Measurements from ENCODE around the gene GJB5. TPM values are rescaled to one million over a fixed set of nuclear protein-coding genes. Genes with fewer than 3 reads are reported as not detected.

GJB5 gene
- total RNA-seq, 1 donor from 2014 or later, result not detected

DNA sequence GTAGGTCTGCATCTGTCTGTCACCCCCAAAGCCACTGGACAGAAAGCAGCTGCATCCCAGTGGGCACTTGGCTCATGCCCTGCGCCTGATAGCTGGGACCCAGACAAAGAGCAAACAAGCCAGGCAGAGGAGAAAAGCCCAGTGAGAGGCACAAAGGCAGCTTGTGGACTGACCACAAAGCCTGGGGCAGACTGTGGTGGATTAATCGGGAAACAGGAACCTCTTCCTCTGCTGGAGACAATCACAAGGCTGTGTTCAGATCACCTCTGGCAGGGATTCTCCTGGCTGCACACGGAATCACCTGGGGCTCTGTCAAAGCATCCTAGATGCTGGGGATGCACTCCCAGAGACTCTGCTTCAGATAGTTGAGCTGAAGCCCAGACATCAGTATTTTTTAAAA, 15.2 kb upstream of the GJB5 start:
- TF ChIP-seq, protein P1, sequence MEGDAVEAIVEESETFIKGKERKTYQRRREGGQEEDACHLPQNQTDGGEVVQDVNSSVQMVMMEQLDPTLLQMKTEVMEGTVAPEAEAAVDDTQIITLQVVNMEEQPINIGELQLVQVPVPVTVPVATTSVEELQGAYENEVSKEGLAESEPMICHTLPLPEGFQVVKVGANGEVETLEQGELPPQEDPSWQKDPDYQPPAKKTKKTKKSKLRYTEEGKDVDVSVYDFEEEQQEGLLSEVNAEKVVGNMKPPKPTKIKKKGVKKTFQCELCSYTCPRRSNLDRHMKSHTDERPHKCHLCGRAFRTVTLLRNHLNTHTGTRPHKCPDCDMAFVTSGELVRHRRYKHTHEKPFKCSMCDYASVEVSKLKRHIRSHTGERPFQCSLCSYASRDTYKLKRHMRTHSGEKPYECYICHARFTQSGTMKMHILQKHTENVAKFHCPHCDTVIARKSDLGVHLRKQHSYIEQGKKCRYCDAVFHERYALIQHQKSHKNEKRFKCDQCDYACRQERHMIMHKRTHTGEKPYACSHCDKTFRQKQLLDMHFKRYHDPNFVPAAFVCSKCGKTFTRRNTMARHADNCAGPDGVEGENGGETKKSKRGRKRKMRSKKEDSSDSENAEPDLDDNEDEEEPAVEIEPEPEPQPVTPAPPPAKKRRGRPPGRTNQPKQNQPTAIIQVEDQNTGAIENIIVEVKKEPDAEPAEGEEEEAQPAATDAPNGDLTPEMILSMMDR (IDR thresholded peaks at IDR 0.05), result no peak
- intact Hi-C loops (cut with micrococcal nuclease), result no loop called here
- DNase-seq (no peak), ATAC-seq (ENCODE audit: low read depth) (no peak)
- Mint-ChIP-seq H3K27ac (no peak overlapping the region), H3K36me3 (ENCODE audit: low read depth) (no peaks in the 10 kb centered on the region), H3K9me3 (no peaks in the 10 kb centered on the region), H3K4me1 (no peaks in the 10 kb centered on the region), H3K27me3 (peaks cover 11% of the 10 kb centered on the region), H3K4me3 (no peak overlapping the region)
- ChIA-PET CTCF (no interaction called here), POLR2A (no interaction called here)

DNA sequence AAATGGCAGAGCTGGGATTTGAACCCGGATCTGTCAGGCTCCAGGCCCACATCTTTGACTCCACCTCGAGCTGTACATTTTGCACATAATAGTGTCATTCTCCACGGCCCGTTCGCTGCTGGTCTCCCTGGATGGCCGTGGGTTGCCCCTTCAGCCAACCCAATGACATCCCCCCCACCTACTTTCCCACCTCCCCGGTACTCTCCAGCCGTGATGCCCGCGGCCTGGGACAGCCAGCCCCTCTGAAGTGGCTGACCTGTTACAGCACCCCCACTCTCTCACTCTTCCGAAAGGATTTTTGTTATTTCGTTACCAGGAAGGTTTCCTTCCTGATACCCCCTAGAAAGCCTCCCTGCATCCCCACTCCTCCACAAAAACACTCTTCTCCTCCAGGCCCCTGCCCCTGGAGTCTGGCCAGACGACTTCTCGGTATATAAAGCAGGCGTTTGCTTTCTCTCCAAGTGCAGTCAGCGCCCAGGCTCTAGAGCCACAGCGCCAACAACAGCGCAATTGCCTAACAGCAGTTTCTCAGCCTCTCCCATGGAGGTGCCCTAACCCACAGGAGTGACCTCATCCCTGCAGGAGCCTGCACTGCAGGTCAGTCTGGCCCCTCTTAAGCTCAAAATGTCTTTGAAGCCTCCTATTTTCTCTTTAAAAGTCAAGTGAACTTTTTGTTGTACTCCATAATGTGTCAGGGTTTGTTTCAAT, 14.5 kb upstream of the GJB5 start:
- ATAC-seq (ENCODE audit: low read depth), result no peak
- Mint-ChIP-seq H3K27ac (no peak overlapping the region), H3K36me3 (ENCODE audit: low read depth) (no peaks in the 10 kb centered on the region), H3K27me3 (peaks cover 11% of the 10 kb centered on the region), H3K4me1 (no peaks in the 10 kb centered on the region), H3K9me3 (no peaks in the 10 kb centered on the region), H3K4me3 (no peak overlapping the region)
- no peak for DNase-seq
- ChIA-PET POLR2A (no interaction called here), CTCF (no interaction called here)
- TF ChIP-seq, protein P1 (IDR thresholded peaks at IDR 0.05), result no peak
- intact Hi-C loops (cut with micrococcal nuclease), result no loop called here

DNA sequence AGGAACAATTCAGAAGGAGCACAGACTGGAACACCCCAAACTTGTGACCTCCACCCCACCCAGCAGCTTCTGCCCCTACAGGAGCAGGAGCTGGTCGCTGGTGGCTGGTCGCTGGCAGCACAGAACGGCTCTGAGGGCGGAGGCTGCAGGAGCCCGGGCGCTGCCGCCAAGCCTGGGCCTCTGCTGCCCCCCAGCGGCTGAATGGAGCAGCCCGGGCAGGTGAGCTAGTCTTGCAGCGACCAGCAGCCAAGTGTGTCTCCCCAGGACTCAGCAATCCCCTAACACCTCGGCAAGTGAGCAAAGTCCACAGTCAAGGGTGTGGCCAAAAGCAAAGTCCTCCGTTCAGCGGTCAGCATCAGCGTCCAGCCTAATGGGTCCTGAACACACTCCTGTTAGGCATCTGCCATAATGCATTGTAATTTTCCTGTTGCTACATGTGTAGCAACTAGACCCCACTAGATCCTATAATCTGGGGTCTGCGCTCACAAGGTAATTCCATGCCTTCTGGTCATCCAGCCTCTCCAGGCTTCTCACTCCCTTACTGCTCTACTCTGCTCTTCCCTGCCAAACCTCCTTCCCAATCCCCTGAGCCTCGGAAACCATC, 12.1 kb upstream of the GJB5 start:
- ChIA-PET POLR2A (no interaction called here), CTCF (interaction anchor here (0.8 to 2.9 kb wide), 8 partner anchors 9 to 1112 kb away, joined by 3 to 36 read pairs (median 4); no protein-coding TSS in a partner anchor)
- no peak overlapping the region for H3K27ac Mint-ChIP-seq
- H3K4me3 Mint-ChIP-seq, result no peak overlapping the region
- DNase-seq (peak; percentile 76), ATAC-seq (ENCODE audit: low read depth) (peak; percentile 80)
- H3K9me3 Mint-ChIP-seq, result no peaks in the 10 kb centered on the region
- H3K36me3 Mint-ChIP-seq (ENCODE audit: low read depth), result no peaks in the 10 kb centered on the region
- TF ChIP-seq, protein P1 (IDR thresholded peaks at IDR 0.05), result no peak
- H3K27me3 Mint-ChIP-seq, result peaks cover 15% of the 10 kb centered on the region
- no peaks in the 10 kb centered on the region for H3K4me1 Mint-ChIP-seq
- intact Hi-C loops (cut with micrococcal nuclease), result no loop called here

DNA sequence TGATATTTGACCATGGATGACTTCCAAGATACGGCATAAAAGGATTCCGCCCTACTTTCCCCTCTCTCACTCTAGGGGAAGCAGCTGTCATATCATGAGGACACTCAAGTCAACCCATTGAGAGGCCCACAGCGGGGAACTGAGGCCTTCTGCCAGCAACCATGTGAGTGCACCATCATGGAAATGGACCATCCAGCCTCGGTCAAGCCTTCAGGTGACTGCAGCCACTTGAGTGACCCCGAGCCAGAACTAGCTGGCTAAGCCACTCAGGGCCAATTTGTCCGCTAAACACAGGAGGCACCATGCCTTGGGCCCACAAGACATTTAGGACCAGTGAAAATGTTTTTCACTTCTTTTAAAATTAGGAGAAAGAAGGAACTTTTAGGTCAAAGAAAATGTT, 11.1 kb upstream of the GJB5 start:
- POLR2A ChIA-PET, result no interaction called here
- Mint-ChIP-seq H3K27ac (no peak overlapping the region), H3K27me3 (peaks cover 18% of the 10 kb centered on the region), H3K9me3 (no peaks in the 10 kb centered on the region), H3K36me3 (ENCODE audit: low read depth) (no peaks in the 10 kb centered on the region), H3K4me3 (no peak overlapping the region), H3K4me1 (no peaks in the 10 kb centered on the region)
- intact Hi-C loops (cut with micrococcal nuclease), result no loop called here
- ATAC-seq (ENCODE audit: low read depth) (no peak), DNase-seq (no peak)
- TF ChIP-seq, protein P1 (IDR thresholded peaks at IDR 0.05), result no peak
- CTCF ChIA-PET, result interaction anchor here (1.1 to 2.9 kb wide), 6 partner anchors 9 to 1113 kb away, joined by 4 to 36 read pairs (median 6); no protein-coding TSS in a partner anchor

DNA sequence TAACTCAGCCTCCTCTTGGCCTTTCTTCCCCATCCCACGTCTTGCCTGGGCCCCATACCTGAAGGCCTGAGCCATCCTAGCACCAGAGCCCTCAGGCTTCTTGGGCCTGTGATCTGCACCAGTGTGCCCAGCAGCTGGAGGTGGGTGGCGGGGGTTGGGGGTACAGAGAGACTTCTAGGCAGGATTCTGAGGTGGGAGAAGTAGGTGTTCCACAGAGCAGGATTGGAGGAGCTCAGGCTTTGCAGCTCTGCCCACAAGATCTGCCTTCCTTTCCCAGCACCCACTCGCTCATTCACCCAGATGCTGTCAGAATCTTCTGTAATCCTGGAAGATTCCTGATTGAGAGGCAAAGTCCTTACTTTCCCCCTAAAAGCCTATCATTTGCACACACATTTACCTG, 10.0 kb upstream of the GJB5 start:
- no peaks in the 10 kb centered on the region for H3K9me3 Mint-ChIP-seq
- H3K27me3 Mint-ChIP-seq, result peaks cover 18% of the 10 kb centered on the region
- ChIA-PET CTCF (no interaction called here), POLR2A (no interaction called here)
- H3K27ac Mint-ChIP-seq, result no peak overlapping the region
- intact Hi-C loops (cut with micrococcal nuclease), result no loop called here
- TF ChIP-seq, protein P1 (IDR thresholded peaks at IDR 0.05), result no peak
- no peak for ATAC-seq (ENCODE audit: low read depth)
- H3K36me3 Mint-ChIP-seq (ENCODE audit: low read depth), result no peaks in the 10 kb centered on the region
- H3K4me3 Mint-ChIP-seq, result no peak overlapping the region
- H3K4me1 Mint-ChIP-seq, result no peaks in the 10 kb centered on the region
- no peak for DNase-seq

Data from activated B cell treated with CpG ODN at 0.5 μM for 24 hours (primary cell).